ENCODE data around the gene ARHGAP9. TPM values are rescaled to one million over a fixed set of nuclear protein-coding genes. Genes with fewer than 3 reads are reported as not detected.
A peak's percentile ranks its signal among the peaks of the same experiment; 100 is the strongest.
"Not testable (repeated sequence)": the region's sequence is repeated elsewhere in the genome, so short reads cannot be mapped to it uniquely, and the experiment has no call there.

Gene ARHGAP9
- total RNA-seq, 4 donors from 2014 or later: 3.2 to 6.3 (median 4.6) TPM

GRCh38 chr12:57446292-57446960 lies 33.2 kb downstream of the ARHGAP9 start:
- peak; percentile 69 to 76 for DNase-seq
- intact Hi-C loops (cut with DNase I): no loop called here
- Histone ChIP-seq H3K27me3 (no peaks in the 10 kb centered on the region), H3K36me3 (no peaks in the 10 kb centered on the region), H3K4me3 (replicated peaks in 1 of 3) (no peak overlapping the region), H3K27ac (no peak overlapping the region), H3K4me1 (peaks cover 5 to 7% of the 10 kb centered on the region in 2 donors), H3K9me3 (no peaks in the 10 kb centered on the region)
- WGBS, 2 donors: 48 to 55% methylated on average over 6 of the region's 6 CpGs
- TF ChIP-seq CTCF (IDR thresholded peaks at IDR 0.05) (no peak), POLR2A (IDR thresholded peaks at IDR 0.05) (no peak)

- H3K9me3 ChIP-seq: no peaks in the 10 kb centered on the region
- H3K4me1 ChIP-seq: peaks cover 5 to 7% of the 10 kb centered on the region in 2 donors
- 75 to 77% methylated on average over 5 of the region's 5 CpGs for WGBS, 2 donors
- H3K27me3 ChIP-seq: no peaks in the 10 kb centered on the region
- no peak for DNase-seq
- no peak for TF ChIP-seq POLR2A (IDR thresholded peaks at IDR 0.05)
- TF ChIP-seq CTCF (IDR thresholded peaks at IDR 0.05): no peak
- H3K4me3 ChIP-seq (replicated peaks in 1 of 3): no peak overlapping the region
- no peak overlapping the region for H3K27ac ChIP-seq
- intact Hi-C loops (cut with DNase I): no loop called here
- H3K36me3 ChIP-seq: no peaks in the 10 kb centered on the region
These were observed 34.9 kb downstream of the ARHGAP9 start for GRCh38 chr12:57444744-57445143.

GRCh38 chr12:57444337-57444736 lies 35.3 kb downstream of the ARHGAP9 start:
- H3K27me3 ChIP-seq; H3K27ac ChIP-seq; H3K4me3 ChIP-seq (replicated peaks in 1 of 3); H3K36me3 ChIP-seq; intact Hi-C loops (cut with DNase I); H3K9me3 ChIP-seq; H3K4me1 ChIP-seq; DNase-seq: not testable (repeated sequence)
- 91 to 93% methylated on average over 6 of the region's 6 CpGs for WGBS, 2 donors

- 53 to 100% methylated on average over 1 of the region's 1 CpG for WGBS, 2 donors
These were observed 37.7 kb downstream of the ARHGAP9 start for GRCh38 chr12:57441846-57442427.

GRCh38 chr12:57441393-57441792 lies 38.3 kb downstream of the ARHGAP9 start:
- H3K27me3 ChIP-seq; H3K4me1 ChIP-seq; H3K36me3 ChIP-seq; H3K4me3 ChIP-seq (replicated peaks in 1 of 3); intact Hi-C loops (cut with DNase I); H3K9me3 ChIP-seq; H3K27ac ChIP-seq; DNase-seq: not testable (repeated sequence)
- WGBS, 2 donors: 82 to 89% methylated on average over 2 of the region's 2 CpGs

More at GRCh38 chr12:57441846-57442427, 37.7 kb downstream of the ARHGAP9 start:
- no peak for TF ChIP-seq POLR2A (IDR thresholded peaks at IDR 0.05)
- no peak for TF ChIP-seq CTCF (IDR thresholded peaks at IDR 0.05)
- Histone ChIP-seq H3K27me3 (no peaks in the 10 kb centered on the region), H3K27ac (no peak overlapping the region), H3K4me1 (peaks cover 5 to 7% of the 10 kb centered on the region in 2 donors), H3K36me3 (no peaks in the 10 kb centered on the region), H3K9me3 (no peaks in the 10 kb centered on the region), H3K4me3 (replicated peaks in 1 of 3) (no peak overlapping the region)
- intact Hi-C loops (cut with DNase I): no loop called here
- no peak for DNase-seq

- intact Hi-C loops (cut with DNase I): no loop called here
- Histone ChIP-seq H3K27me3 (no peaks in the 10 kb centered on the region), H3K27ac (no peak overlapping the region)
These were observed 39.9 kb downstream of the ARHGAP9 start for GRCh38 chr12:57439762-57440266.

More at GRCh38 chr12:57439762-57440266, 39.9 kb downstream of the ARHGAP9 start:
- H3K4me1 ChIP-seq: peaks cover 2 to 5% of the 10 kb centered on the region in 2 donors
- no peaks in the 10 kb centered on the region for H3K9me3 ChIP-seq
- H3K36me3 ChIP-seq: no peaks in the 10 kb centered on the region
- no peak overlapping the region for H3K4me3 ChIP-seq (replicated peaks in 1 of 3)
- 77 to 86% methylated on average over 4 of the region's 4 CpGs for WGBS, 2 donors
- TF ChIP-seq POLR2A (IDR thresholded peaks at IDR 0.05) (no peak), CTCF (IDR thresholded peaks at IDR 0.05) (no peak)
- DNase-seq: no peak
